Trophoblast cell (in vitro differentiated cells and primary cell): ENCODE results near the gene TSR1. TPM values are rescaled to one million over a fixed set of nuclear protein-coding genes. Genes with fewer than 3 reads are reported as not detected.

Experiments
- DNase-seq, 2 donors: peaks; one replicate each; pipeline ENCODE4 v3.0.0-alpha.2; 2016
- H2AFZ ChIP-seq: 2 replicates; pipeline ENCODE4 v1.6.1; 2013; ENCODE audit warnings: low read length, moderate library complexity, mild to moderate bottlenecking; ENCODE audit not compliant: insufficient read depth, poor library complexity
- H2AK5ac ChIP-seq: 2 replicates; pipeline ENCODE4 v1.6.1; 2013; ENCODE audit warnings: mild to moderate bottlenecking, low read length
- H2BK120ac ChIP-seq: 2 replicates; pipeline ENCODE4 v1.6.1; 2013; ENCODE audit warnings: low read length, mild to moderate bottlenecking, moderate library complexity; ENCODE audit not compliant: insufficient read depth, poor library complexity
- H2BK12ac ChIP-seq: 2 replicates; pipeline ENCODE4 v1.6.1; 2013; ENCODE audit warnings: mild to moderate bottlenecking, low read length, moderate library complexity
- H2BK5ac ChIP-seq: 2 replicates; pipeline ENCODE4 v1.6.1; 2013; ENCODE audit warnings: low read length, low read depth, moderate library complexity, mild to moderate bottlenecking; ENCODE audit not compliant: poor library complexity
- H3K14ac ChIP-seq: 2 replicates; pipeline ENCODE4 v1.6.1; 2013; ENCODE audit warnings: mild to moderate bottlenecking, low read length
- H3K18ac ChIP-seq: 2 replicates; pipeline ENCODE4 v1.6.1; 2013; ENCODE audit warnings: mild to moderate bottlenecking, low read length
- H3K23ac ChIP-seq: 2 replicates; pipeline ENCODE4 v1.6.1; 2013; ENCODE audit warnings: low read length
- H3K27ac ChIP-seq: 2 replicates; pipeline ENCODE4 v1.5.1; 2013; ENCODE audit warnings: low read depth, mild to moderate bottlenecking, inconsistent platforms, low read length, moderate library complexity
- H3K27me3 ChIP-seq: 2 replicates; pipeline ENCODE4 v1.6.1; 2013; ENCODE audit warnings: inconsistent platforms, mild to moderate bottlenecking, low read length, moderate library complexity; ENCODE audit not compliant: insufficient read depth
- H3K36me3 ChIP-seq, 2 experiments: 1 replicate in 1 of 2; 2 replicates in 1 of 2; pipeline ENCODE4 v1.6.1; 2013; ENCODE audit warnings: low read length in 2 of 2, mild to moderate bottlenecking in 2 of 2, moderate library complexity in 1 of 2; ENCODE audit not compliant: insufficient read depth in 2 of 2, control insufficient read depth in 1 of 2
- H3K4ac ChIP-seq: 2 replicates; pipeline ENCODE4 v1.6.1; 2013; ENCODE audit warnings: low read depth, mild to moderate bottlenecking, low read length, moderate library complexity
- H3K4me1 ChIP-seq, 2 experiments: 1 replicate in 1 of 2; 2 replicates in 1 of 2; pipeline ENCODE4 v1.6.1; 2013; ENCODE audit warnings: low read length in 2 of 2, mild to moderate bottlenecking in 2 of 2, moderate library complexity in 1 of 2; ENCODE audit not compliant: insufficient read depth in 2 of 2, control insufficient read depth in 1 of 2
- H3K4me2 ChIP-seq: 2 replicates; pipeline ENCODE4 v1.6.1; 2013; ENCODE audit warnings: inconsistent platforms, mild to moderate bottlenecking, low read length, moderate library complexity
- H3K4me3 ChIP-seq: 2 replicates; pipeline ENCODE4 v1.5.1; 2013; ENCODE audit warnings: mild to moderate bottlenecking, low read depth, low read length, inconsistent platforms
- H3K79me1 ChIP-seq: one replicate; pipeline ENCODE4 v1.6.1; 2013; ENCODE audit warnings: low read length
- H3K79me2 ChIP-seq: 2 replicates; pipeline ENCODE4 v1.6.1; 2013; ENCODE audit warnings: low read length, mild to moderate bottlenecking; ENCODE audit not compliant: control insufficient read depth, insufficient read depth, poor library complexity
- H3K9ac ChIP-seq: 2 replicates; pipeline ENCODE4 v1.6.1; 2013; ENCODE audit warnings: mild to moderate bottlenecking, low read length
- H3K9me3 ChIP-seq: 2 replicates; pipeline ENCODE4 v1.6.1; 2013; ENCODE audit warnings: low read depth, mild to moderate bottlenecking, control low read depth, inconsistent platforms, low read length; ENCODE audit not compliant: insufficient read depth
- H4K12ac ChIP-seq: 2 replicates; pipeline ENCODE4 v1.6.1; 2013; ENCODE audit warnings: low read depth, mild to moderate bottlenecking, low read length, moderate library complexity
- H4K8ac ChIP-seq: 2 replicates; pipeline ENCODE4 v1.6.1; 2013; ENCODE audit warnings: low read depth, mild to moderate bottlenecking, low read length, moderate library complexity
- H4K91ac ChIP-seq: one replicate; pipeline ENCODE4 v1.6.1; 2013; ENCODE audit warnings: low read depth, mild to moderate bottlenecking, low read length, moderate library complexity
- WGBS: extraction: QIAGEN DNeasy Blood & Tissue Kit; methylation state at CpG from one replicate; pipeline ENCODE4 v1.1.7; 2013; ENCODE audit warnings: missing lambda C conversion rate; ENCODE audit not compliant: insufficient read length, insufficient coverage; ENCODE audit errors: extremely low coverage; 5-methylcytosine and 5-hydroxymethylcytosine counted together
- polyA plus RNA-seq: library from polyadenylated mRNA; stranded (reverse); fragments of 200-250 nt; gene quantifications from 2 replicates; pipeline ENCODE4 v1.2.3, GENCODE V29; 2013

The TSR1 gene
- polyA plus RNA-seq, result 25.0 and 26.0 TPM in 2 replicates

DNA sequence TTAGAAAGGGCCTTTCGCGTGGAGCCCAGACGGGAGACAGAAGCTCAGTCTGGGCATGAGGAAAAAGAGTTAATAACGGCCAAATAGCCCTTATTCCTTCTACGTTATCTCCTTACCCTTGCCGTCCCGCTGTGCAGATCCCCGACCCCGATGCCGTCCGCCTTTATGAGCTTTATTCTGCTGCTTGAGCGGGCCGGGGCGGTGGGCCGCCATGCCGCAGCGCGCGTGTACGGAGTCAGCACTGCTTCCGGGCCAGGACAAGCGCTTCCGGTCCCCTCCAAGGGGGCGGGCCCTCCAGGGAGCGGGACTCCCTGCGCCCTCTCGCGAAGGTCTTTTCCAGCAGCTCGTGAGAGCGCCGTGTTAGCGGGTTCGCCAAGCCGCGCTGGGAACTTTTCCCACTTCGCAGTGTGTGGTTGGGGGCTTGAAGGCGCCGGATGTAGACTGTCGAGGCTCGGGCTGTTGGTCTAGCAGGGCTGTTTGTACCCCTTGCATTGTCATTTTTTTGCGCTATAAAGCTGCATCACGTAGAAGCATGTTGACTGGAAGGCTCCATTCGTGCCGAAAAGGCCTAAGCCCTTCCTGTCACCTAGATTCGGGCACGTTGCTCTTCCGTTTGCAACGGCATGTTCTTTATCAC, at the start of gene TSR1:
TSS of gene TSR1 (minus strand) at position 243 of the 637 bp plus-strand sequence. CDS start at position 213, 30 bp downstream.
- Histone ChIP-seq H2AFZ (peak within 1 kb of the TSS; percentile 71), H4K8ac (peak within 1 kb of the TSS; percentile 87), H4K91ac (peak within 1 kb of the TSS; percentile 80), H3K14ac (peak within 1 kb of the TSS; percentile 64), H3K23ac (no peak within 1 kb of the TSS), H3K79me1 (peaks cover 16% of the 10 kb centered on the region), H2BK12ac (no peak within 1 kb of the TSS), H3K27ac (peak within 1 kb of the TSS; percentile 40), H3K4ac (peak within 1 kb of the TSS; percentile 97), H3K9ac (peak within 1 kb of the TSS; percentile 97), H3K4me2 (peak within 1 kb of the TSS; percentile 90), H3K79me2 (peaks cover 18% of the 10 kb centered on the region), H2AK5ac (peak within 1 kb of the TSS; percentile 53), H4K12ac (peak within 1 kb of the TSS; percentile 46), H3K36me3 (peaks cover 6 to 23% of the 10 kb centered on the region in 2 experiments), H2BK120ac (peak within 1 kb of the TSS; percentile 15), H3K4me1 (peaks cover 3 to 4% of the 10 kb centered on the region in 2 experiments), H3K4me3 (peak within 1 kb of the TSS; percentile 97), H2BK5ac (peak within 1 kb of the TSS; percentile 3), H3K18ac (peak within 1 kb of the TSS; percentile 57), H3K9me3 (no peaks in the 10 kb centered on the region), H3K27me3 (no peaks in the 10 kb centered on the region)
- peak; percentile 90 to 93 for DNase-seq
- no CpG with 5 or more reads among the region's 48 CpGs for WGBS

DNA sequence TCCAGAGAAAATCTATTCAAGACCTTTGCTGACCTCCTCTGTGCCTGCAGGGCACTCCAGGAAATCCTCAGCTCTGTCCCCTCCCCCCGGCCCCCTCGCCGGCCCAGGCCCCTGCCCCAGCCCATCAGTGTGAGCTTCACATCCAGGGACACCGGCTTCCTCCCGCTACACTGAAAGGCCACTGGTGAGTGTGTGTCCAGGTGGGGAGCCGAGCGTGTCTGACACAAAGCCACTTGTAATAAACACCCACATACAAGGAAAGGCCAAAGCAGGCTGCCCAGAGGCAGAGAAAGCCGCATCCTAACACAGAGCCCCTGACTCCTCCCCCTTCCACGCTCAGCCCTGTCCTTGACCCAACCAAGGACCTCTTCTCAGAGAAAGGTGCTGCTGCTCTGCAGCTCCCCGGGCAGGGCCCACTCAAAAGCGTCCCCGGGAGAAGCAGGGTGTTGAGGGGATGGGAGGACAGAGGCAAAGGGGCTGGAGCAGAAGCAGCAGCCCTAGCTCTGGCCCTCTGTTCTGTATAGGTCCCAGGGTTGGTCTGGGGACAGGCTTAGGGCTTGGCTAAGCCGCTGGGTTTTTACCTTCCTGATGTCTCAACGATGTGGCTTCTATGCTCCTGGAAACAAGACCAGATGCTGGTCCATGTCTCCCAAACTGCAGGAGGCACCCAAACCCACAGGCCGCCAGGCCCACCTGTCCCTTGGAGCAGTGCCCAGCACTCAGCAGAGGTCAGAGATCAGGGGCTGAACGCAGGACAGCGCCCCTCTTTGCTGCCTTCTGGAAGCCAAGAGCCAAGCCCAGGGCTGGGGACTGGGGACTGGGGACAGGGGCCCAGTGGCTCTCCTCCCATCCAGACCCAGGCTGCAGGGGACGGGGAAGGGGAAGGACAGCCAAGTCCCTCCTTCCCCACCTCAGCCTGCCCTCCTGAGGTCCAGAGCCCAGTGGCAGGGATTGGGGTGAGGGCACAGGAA, 49.3 kb upstream of the TSR1 start:
- no peak overlapping the region for H3K23ac ChIP-seq

DNA sequence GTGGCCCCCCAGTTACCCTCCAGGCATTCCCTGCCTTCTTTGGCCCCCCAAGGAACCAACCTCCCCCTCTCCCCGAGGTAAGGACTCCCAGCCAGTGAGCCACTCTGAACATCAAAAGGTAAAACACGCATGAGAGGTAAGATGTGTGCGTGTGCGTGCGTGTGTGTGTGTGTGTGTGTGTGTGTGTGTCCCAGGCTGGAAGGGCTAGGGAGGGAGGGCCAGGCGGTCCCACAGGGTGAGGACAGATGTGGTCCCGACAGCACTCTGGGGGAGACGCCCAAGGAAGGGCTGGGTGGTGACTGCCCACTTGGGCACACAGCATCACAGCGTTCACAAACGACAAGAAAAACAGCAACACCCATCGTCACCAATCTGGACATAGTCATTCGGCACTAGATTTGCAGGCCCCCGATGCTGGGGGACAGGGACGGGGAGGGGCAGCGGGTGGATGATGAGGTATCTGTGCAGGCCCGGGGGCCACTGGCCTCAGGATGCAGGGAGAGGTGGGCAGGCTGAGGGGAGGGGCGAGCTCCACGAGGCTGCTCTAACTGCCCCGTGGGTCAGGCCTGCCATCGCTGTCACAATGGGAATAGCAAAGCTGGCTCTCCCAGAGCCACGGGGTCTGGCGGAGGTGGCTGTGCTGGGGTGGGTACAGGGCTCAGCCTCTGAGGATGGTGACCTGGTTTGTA, 48.3 kb upstream of the TSR1 start:
- peak overlapping the region; percentile 15 for H3K18ac ChIP-seq
- H3K9ac ChIP-seq, result no peak overlapping the region
- H3K36me3 ChIP-seq, result peaks cover 23 to 38% of the 10 kb centered on the region in 2 experiments
- peak overlapping the region; percentile 6 for H2AK5ac ChIP-seq
- WGBS, result no CpG with 5 or more reads among the region's 22 CpGs
- H2BK12ac ChIP-seq, result peak overlapping the region; percentile 20
- H3K4ac ChIP-seq, result no peak overlapping the region
- H2BK120ac ChIP-seq, result peak overlapping the region; percentile 8
- peak overlapping the region; percentile 11 for H3K14ac ChIP-seq
- no peak overlapping the region for H3K4me3 ChIP-seq
- no peak overlapping the region for H4K12ac ChIP-seq
- peak overlapping the region; percentile 11 for H3K4me2 ChIP-seq
- peaks cover 40% of the 10 kb centered on the region for H3K79me1 ChIP-seq
- peak overlapping the region; percentile 28 for H2BK5ac ChIP-seq
- no peak overlapping the region for H3K23ac ChIP-seq
- no peak for DNase-seq
- no peak overlapping the region for H2AFZ ChIP-seq
- peak overlapping the region; percentile 0 for H4K8ac ChIP-seq
- H3K27me3 ChIP-seq, result no peaks in the 10 kb centered on the region
- H3K4me1 ChIP-seq, result peaks cover 51 to 57% of the 10 kb centered on the region in 2 experiments
- H3K27ac ChIP-seq, result peak overlapping the region; percentile 50
- peaks cover 5% of the 10 kb centered on the region for H3K79me2 ChIP-seq
- H4K91ac ChIP-seq, result peak overlapping the region; percentile 49
- H3K9me3 ChIP-seq, result peaks cover 2% of the 10 kb centered on the region

More for the DNA sequence above, 49.3 kb upstream of the TSR1 start:
- Histone ChIP-seq H3K27me3 (no peaks in the 10 kb centered on the region), H3K9ac (no peak overlapping the region), H3K27ac (peak overlapping the region; percentile 56), H2BK120ac (no peak overlapping the region), H2BK12ac (no peak overlapping the region), H3K14ac (peak overlapping the region; percentile 4), H3K79me1 (peaks cover 34% of the 10 kb centered on the region), H3K4ac (no peak overlapping the region), H3K79me2 (peaks cover 5% of the 10 kb centered on the region), H2BK5ac (no peak overlapping the region), H4K91ac (peak overlapping the region; percentile 17), H2AFZ (no peak overlapping the region), H4K8ac (no peak overlapping the region), H4K12ac (no peak overlapping the region), H3K4me3 (no peak overlapping the region), H3K4me1 (peaks cover 42 to 47% of the 10 kb centered on the region in 2 experiments), H3K18ac (no peak overlapping the region), H3K9me3 (no peaks in the 10 kb centered on the region), H3K4me2 (peak overlapping the region; percentile 11), H3K36me3 (peaks cover 21 to 36% of the 10 kb centered on the region in 2 experiments), H2AK5ac (peak overlapping the region; percentile 14)
- no CpG with 5 or more reads among the region's 18 CpGs for WGBS
- DNase-seq, result no peak
